H1 (cell line): ENCODE data around the gene ADO. TPM values are rescaled to one million over a fixed set of nuclear protein-coding genes. Genes with fewer than 3 reads are reported as not detected.

Experiments
- BCL11A ChIP-seq, 2 experiments: IDR thresholded peaks; one replicate each; pipeline ENCODE4 v1.6.1; 2011; ENCODE audit warnings: low read depth in 2 of 2, low read length in 2 of 2, mild to moderate bottlenecking in 2 of 2
- JUN ChIP-seq: IDR thresholded peaks from 2 replicates; pipeline ENCODE4 v1.6.1; 2011; ENCODE audit warnings: low read depth, mild to moderate bottlenecking, improper control_type of control experiment, low read length
- JUND ChIP-seq: IDR thresholded peaks from 2 replicates; pipeline ENCODE4 v1.6.1; 2011; ENCODE audit warnings: mild to moderate bottlenecking, improper control_type of control experiment, low read length
- MAFK ChIP-seq: IDR thresholded peaks from 2 replicates; pipeline ENCODE4 v1.6.1; 2012; ENCODE audit warnings: low read depth, mild to moderate bottlenecking, improper control_type of control experiment, low read length
- PHF8 ChIP-seq: fragments of 200-600 bp; sonication (generic); conservative IDR thresholded peaks from 2 replicates; pipeline ENCODE4 v1.7.1; 2012; ENCODE audit warnings: low read depth, mild to moderate bottlenecking, inconsistent platforms, low read length, moderate library complexity
- RXRA ChIP-seq: IDR thresholded peaks from 2 replicates; pipeline ENCODE4 v1.6.1; 2011; ENCODE audit warnings: low read depth, mild to moderate bottlenecking, low read length, moderate library complexity; ENCODE audit not compliant: insufficient read depth
- SIN3A ChIP-seq, 2 experiments: IDR thresholded peaks in 1 of 2; conservative IDR thresholded peaks in 1 of 2; 2 replicates each; pipeline ENCODE4 v1.6.1; 2011 to 2012; ENCODE audit warnings: low read length in 2 of 2, improper control_type of control experiment in 1 of 2, low read depth in 1 of 2, mild to moderate bottlenecking in 1 of 2
- SIX5 ChIP-seq: IDR thresholded peaks from 2 replicates; pipeline ENCODE4 v1.6.1; 2011; ENCODE audit warnings: mild to moderate bottlenecking, low read depth, low read length
- SUZ12 ChIP-seq: fragments of 200-600 bp; sonication (generic); IDR thresholded peaks from 2 replicates; pipeline ENCODE4 v1.6.1; 2012; ENCODE audit warnings: mild to moderate bottlenecking, inconsistent platforms, low read length, moderate library complexity, mixed read lengths
- polyA plus RNA-seq, 7 experiments: library from polyadenylated mRNA; depleted of rRNA in 3 of 7; stranded (reverse) in 5 of 7; unstranded in 2 of 7; fragments of >200 nt in 5 of 7; fragments of 200-250 nt in 2 of 7; gene quantifications; 1 replicate in 5 of 7; 2 replicates in 1 of 7; 4 replicates in 1 of 7; pipeline versions ENCODE4 v1.2.1 to v1.2.3, GENCODE V29; 2011 to 2013; ENCODE audit warnings: missing spikeins in 2 of 7, mixed read lengths in 2 of 7
- total RNA-seq: library from RNA; stranded (reverse); fragmentation: NEBNext Ultra II Directional; extraction: Animal tissue kit (Norgen Biotek cat#: 25700); gene quantifications from 2 replicates; pipeline ENCODE4 v1.2.1, GENCODE V29; 2021
- TF ChIP-seq, protein P1 (sequence below): IDR thresholded peaks from 2 replicates; pipeline ENCODE4 v1.6.1; 2011; ENCODE audit warnings: low read length, improper control_type of control experiment

The ADO gene
- total and polyA plus RNA-seq, 2 of the 8 experiments (the other 6 are each of a cell fraction or from before 2014, with no cell fraction given): 18.7 to 27.9 TPM

DNA sequence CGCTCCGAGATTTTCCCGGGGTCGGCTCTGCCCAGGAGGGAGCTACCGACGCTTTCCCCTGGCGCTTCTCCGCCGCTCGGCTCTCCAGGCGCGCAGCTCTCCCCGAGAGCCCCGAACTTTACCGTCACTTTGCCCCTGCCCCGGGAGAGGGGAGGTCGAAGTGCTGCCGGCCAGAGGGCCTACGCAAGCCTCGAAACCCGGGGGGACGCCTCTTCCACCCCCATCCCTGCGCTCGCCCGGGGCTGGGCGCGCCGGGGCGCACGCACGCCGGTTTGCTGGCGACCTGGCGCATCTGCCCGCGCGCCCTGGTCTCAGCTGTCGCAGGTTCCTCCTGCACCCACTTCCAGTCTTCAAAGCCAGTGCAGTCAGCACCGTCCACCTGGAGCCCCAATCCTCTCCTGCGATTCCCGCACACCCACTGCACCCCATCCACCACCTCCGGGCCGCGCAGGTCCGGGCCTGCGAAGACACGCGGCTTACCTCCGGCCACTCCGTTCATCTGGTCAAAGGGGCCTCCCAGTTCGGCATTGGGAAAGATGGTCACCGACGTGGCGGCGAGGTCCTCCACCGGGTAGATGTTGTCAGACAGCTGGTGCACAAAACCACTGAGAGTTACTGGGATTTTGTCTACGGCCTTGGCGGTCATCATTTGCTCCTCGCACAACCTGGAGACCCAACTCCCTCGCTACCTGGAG lies 11.0 kb downstream of the ADO start (continued):
- no peak for TF ChIP-seq RXRA
- TF ChIP-seq BCL11A (IDR thresholded peaks at IDR 0.05; ENCODE audit: low read depth in 2 of 2, low read length in 2 of 2): no peak
- no peak for TF ChIP-seq JUN
- TF ChIP-seq SIX5: no peak
- TF ChIP-seq, protein P1, sequence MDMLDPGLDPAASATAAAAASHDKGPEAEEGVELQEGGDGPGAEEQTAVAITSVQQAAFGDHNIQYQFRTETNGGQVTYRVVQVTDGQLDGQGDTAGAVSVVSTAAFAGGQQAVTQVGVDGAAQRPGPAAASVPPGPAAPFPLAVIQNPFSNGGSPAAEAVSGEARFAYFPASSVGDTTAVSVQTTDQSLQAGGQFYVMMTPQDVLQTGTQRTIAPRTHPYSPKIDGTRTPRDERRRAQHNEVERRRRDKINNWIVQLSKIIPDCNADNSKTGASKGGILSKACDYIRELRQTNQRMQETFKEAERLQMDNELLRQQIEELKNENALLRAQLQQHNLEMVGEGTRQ: no peak
- TF ChIP-seq MAFK: no peak
- TF ChIP-seq SUZ12: peak; percentile 90
- TF ChIP-seq SIN3A (conservative IDR thresholded peaks at IDR 0.05 in 1 of 2, IDR thresholded peaks at IDR 0.05 in 1 of 2; ENCODE audit: low read depth in 1 of 2, low read length in 2 of 2): no peak
- no peak for TF ChIP-seq JUND
- no peak; the same call in 1 of the 2 replicates for TF ChIP-seq PHF8
